NCI-H460 (cell line): Measurements from ENCODE around the gene FTMT. TPM values are rescaled to one million over a fixed set of nuclear protein-coding genes. Genes with fewer than 3 reads are reported as not detected.
A peak's percentile ranks its signal among the peaks of the same experiment; 100 is the strongest.
"Not testable (repeated sequence)": the region's sequence is repeated elsewhere in the genome, so short reads cannot be mapped to it uniquely, and the experiment has no call there.

Source experiments
- DNase-seq: peaks from one replicate; pipeline ENCODE4 v3.0.0-alpha.2; 2016; ENCODE audit warnings: low read depth; ENCODE audit errors: extremely low read depth
- polyA plus RNA-seq: library from polyadenylated mRNA; depleted of rRNA; stranded (reverse); fragments of >200 nt; gene quantifications from 2 replicates; pipeline ENCODE4 v1.2.3, GENCODE V29; 2014; cell fraction: nucleus; rRNA removed
- total RNA-seq: library from RNA; depleted of rRNA; stranded (reverse); fragments of >200 nt; shearing (Covaris generic); gene quantifications from 2 replicates; pipeline ENCODE4 v1.2.3, GENCODE V29; 2014; rRNA removed

The FTMT gene
- not detected in 2 replicates for total RNA-seq
- polyA plus RNA-seq: not detected in 2 replicates

DNA sequence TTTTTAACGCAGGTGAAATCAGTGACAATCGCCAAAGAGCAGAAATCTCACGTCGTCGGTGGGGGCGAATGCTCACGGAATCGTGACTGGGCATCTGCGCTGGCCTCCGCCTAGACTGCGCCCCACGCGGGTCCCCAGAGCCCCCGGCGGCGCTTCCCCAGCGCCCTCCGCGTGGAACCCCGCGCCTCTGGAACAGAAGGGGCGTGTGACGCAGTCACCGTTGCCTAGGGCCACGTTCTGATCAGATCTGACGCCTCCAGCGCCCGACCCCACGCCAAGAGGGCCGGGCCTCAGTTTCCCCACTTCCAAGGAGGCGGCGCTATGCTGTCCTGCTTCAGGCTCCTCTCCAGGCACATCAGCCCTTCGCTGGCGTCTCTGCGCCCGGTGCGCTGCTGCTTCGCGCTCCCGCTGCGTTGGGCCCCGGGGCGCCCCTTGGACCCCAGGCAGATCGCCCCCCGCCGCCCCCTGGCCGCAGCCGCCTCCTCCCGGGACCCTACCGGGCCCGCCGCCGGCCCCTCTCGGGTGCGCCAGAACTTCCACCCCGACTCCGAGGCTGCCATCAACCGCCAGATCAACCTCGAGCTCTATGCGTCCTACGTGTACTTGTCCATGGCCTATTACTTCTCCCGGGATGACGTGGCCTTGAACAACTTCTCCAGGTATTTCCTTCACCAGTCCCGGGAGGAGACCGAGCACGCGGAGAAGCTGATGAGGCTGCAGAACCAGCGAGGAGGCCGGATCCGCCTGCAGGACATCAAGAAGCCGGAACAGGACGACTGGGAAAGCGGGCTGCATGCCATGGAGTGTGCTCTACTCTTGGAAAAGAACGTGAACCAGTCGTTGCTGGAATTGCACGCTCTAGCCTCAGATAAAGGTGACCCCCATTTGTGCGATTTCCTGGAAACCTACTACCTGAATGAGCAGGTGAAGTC lies at the start of gene FTMT:
FTMT (plus strand) TSS at position 240 of the 932 bp plus-strand sequence; CDS start at position 322, 82 bp downstream.
- DNase-seq: no peak

DNA sequence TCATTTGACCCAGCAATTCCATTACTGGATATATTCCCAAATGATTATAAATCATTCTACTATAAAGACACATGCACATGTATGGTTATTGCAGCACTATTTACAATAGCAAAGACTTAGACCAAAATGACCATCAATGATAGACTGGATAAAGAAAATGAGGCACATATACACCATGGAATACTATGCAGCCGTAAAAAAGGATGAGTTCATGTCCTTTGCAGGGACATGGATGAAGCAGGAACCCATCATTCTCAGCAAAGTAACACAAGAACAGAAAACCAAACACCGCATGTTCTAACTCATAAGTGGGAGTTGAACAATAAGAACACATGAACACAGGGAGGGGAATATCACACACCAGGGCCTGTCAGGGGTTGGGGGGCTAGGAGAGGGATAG lies 46.4 kb upstream of the FTMT start:
- DNase-seq: not testable (repeated sequence)

DNA sequence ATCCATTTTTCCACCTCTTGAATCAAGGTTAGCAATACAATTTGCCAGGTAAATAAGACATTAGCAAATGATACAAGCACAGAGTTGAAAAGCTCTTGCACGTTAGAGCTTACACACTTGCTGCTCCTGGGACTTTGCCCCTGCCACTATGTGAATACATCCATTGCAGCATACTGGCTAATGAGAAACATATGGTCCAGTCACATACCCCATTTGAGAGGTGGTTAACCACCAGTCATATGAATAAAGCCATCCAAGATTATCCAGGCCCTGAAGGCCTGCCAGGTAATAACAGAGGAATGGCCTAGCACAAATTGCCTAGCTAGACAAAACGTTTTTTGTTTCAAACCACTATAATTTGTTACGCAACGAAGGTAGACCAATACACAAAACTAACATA lies 45.8 kb upstream of the FTMT start:
- no peak for DNase-seq

DNA sequence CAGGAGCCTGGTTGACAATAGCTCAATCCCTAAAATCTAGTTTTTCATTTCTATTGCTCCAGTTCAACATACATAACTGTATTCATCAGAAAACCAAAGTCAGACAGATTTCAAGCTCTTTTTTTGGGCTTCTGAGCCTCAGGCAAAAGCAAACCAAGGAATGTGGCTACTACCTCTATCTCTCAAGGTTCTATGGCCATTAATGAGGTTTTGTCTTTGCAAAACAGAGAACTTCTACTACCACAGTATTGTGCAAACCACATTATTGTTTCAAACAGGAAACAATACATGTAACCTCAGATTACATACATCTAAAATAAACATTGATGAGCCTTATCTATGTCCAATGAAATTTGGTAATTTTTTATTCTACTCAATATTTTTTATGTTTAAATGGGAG lies 35.5 kb upstream of the FTMT start:
- DNase-seq: no peak

DNA sequence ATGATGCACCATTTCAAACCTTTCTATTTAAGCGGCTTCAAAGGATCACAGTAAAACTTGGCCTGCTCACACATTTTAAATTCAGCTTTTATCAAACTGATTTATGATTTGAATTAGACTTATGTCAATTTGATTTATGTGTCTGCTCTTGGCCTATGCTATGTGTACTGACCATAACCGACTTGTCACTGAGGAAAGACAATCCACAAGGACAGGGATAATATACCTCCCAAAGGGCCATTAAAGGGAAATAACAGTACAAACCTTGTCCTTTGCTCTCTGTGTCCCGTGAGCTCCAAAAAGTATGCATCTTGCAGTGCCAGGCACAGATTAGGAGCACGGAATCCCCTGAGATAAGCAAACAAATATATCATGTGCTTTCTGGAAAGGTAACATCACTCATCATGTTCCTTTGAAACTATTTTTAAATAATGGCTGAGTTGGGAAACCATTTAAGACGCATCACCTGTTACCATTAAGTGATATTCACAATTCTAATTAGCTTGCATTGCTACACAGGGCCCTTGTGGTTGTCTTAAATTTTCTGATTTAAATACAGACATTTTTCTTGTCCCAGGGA lies 31.9 kb upstream of the FTMT start:
- no peak for DNase-seq

DNA sequence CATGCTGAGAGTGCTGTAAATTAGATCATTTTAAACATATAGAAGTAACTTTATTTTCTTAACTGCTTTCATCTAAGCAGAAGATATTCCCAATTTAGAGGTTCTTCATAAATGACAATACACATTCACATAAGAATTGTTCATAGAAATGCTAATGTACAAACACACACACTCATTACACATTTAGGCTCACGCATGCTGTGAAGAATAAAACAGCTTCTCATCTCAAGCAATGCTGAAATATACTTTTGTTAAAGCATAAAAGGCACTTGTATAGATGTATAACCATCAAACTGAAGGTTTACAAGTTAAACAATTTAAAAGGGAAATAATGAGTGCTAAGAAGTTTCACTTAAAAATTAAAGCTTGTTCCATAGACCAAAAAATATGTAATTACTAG lies 18.1 kb upstream of the FTMT start:
- DNase-seq: no peak

DNA sequence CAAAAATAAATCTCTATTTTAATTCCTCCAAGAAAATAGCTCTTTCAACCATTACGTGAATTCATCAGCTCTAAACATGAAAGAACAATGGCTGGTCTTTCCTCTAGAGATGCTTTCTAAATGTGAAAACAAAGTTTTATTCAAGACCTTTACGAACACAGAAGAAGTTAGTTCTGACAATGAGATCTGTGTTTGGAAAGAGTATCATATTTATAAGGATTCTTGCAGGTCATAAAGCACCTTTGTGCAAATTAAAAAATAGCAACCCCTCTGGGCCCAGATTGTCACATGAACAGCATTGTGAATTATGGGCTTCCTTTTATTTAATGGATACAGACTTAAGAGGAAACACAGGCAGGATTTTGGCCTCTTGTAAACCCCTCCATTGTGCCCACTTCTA lies 17.7 kb upstream of the FTMT start:
- no peak for DNase-seq

DNA sequence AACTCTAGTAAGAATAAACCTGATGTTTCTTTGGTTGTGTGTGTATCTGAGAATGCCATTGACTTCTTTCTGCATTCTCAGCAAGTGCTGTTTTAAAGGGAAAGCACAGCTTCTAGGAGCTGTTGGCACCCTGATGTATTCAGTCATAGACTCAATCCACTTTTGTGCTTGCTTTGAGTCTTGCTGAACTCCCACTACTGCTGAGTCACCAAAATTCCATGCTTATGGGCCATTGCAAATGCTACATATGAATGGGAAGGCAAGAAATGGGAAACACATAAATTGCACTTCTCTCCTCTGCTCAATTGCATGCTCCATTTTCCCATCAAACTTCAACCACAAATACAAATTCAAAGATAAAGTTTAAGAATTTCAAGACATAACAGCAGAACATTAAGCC lies 9.8 kb upstream of the FTMT start:
- DNase-seq: no peak

DNA sequence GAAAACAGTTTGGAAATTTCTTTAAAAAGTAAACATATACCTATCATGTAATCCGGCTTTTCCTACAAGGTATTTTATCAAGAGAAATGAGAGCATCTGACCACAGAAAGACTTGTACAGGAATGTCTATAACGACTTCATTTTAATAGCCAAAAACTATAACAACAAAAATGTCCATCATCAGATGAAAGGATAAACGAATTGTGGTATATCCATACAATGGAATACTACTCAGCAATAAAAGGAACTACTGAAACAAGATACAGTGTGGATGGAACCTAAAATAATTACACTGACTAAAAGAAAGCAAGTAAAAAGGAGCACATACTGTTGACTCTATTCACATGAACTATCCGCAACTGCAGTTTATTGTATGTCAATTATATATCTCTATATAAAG lies 1.4 kb upstream of the FTMT start:
- no peak for DNase-seq

DNA sequence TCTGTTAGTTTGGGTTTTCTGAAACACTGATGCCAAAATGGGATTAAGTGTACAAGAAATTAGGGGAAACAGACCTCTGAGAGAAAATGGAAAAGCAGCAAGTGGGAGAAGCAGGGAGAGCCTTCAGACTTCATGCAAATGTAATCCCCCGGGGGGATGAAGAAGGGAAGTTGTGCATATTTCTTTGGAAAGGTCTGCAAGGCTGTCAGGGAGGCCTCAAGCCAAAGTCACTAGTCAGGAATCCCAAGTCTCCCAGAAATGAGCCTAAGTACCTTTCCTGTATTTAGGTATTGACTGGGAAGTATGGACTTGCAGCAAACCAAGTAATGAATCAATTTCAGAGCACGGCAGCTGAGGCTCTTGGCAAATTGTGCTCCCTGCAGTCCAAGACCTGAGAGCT lies 2.2 kb downstream of the FTMT start:
- DNase-seq: no peak

DNA sequence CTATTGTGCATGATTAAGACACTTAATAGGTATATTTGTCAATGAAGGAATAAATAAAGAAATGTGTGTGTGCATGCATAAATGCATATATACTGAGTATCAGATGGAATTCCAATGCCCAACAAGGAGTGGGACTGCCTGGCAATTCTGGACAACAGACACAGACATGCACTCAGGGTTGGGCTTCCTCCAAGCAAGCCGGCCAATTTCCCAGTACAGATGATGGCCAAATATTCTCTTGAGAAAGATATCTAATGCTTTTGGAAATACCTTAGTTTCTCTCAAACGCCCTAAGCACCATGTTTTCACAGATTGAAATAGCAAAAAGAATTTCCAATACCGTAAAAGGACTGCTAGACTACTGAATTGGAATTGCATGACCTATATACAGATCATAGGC lies 11.1 kb downstream of the FTMT start:
- no peak for DNase-seq

DNA sequence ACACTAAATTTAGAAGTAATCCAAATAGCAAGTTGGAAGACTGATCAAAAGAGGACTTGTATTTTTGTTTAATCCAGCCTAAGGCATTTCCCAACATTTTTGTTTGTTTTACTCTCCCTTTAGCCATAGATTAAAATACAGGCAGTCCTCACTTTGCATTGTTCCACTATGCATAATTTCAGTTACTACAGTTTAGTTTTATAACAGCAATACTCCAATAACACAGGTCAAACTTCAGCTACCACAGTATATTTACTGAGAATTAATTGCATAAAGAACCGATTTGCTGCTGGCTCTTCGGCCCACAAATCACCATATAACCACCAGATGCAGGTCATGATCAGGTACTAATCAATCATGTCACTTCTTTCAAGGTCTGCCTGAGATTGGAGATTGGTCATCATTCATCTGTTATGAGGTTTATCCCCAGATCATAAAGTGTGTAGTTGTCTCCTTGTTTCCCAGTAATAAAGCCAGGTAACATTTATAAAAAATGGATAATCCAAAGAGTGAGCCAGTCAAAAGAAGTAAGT lies 12.1 kb downstream of the FTMT start:
- DNase-seq: no peak

DNA sequence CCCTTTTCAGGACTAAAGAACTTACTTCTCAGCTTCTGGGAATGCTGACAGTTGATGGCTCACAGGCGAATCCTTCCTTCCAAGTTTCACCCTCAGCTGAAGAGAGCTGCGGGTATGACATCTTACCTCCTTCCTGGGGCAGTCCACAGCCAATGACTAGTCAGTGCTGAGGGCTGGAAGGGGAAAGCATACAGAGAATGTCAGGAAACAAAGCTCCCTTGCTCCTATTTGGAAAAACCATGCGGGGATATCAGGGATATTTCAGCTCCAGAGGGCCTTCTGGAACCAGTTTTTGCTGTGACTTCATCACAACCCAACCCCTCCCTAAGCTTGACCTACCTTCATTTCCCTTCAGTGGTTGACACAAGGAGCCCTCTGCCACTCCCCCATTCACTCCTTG lies 15.7 kb downstream of the FTMT start:
- DNase-seq: no peak

DNA sequence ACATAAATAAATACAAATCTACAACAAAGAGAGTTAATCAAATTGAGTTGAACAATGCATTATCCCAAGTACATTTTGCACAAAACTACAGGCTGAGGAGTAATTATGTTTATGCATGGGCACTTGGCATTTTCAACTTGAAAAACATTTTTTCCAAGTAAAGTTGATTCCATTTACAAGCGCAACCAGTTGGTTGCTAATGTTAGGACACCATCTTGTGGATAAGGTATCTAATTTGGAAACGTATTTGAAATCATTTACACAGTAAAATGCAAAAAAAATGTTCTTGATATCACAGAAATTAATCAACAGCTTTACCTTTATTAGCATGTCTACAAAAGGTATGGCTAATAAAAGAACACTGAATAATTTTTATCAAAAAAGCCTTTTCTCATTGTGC lies 18.8 kb downstream of the FTMT start:
- peak; percentile 7 for DNase-seq

DNA sequence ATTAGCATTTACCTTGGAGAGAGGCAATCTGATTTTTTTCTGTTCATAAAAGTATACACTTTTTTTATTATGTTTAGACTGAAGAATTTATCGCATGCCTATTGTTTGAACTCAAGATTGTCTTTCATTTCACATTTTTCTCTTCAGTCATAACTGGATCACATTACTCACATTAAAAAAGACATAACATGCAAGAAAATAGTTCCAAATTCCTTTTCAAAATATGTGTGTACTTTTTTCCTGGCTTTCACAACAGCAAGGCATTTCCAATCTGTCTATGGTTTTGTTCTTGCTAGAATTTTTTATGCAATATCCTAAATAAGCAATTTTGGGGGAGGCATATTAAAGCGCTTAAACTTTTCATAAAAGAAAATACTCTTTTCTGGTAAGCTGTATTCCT lies 21.2 kb downstream of the FTMT start:
- no peak for DNase-seq

DNA sequence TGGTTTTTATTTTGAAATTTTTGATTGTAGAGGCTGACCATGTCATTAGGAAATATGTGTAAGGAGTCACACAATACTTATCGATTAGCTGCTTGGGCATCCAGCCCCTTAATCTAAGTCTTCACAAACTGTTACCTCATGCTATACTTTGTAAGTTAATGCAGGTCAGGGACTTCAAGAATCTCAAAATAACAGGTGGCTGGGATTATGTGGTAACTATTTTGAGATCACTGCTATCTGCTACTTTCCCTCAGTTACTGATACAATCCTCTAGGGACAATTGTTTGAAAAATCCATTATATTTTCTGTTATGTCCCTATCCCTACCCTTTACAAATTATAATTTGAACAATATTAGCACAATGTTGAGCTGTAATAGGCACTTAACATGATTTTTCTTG lies 21.7 kb downstream of the FTMT start:
- DNase-seq: no peak

DNA sequence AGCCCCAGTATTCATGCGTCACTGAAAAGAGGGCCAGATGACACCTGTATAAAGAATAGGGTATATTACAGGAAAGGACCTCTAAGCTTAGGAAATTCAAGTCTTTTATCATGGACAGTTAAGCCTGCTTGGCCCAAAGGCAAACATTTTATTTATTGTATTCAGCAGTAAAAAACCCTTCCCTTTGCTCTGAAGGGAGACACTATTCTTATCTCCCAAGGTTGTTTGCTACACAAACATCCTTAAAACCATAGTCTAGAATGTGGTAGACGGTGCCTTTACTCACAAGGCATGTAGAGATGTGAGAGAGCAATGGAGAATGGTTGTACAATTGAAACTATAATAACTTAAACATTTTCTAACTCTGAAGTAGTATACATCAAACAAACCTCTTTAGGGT lies 33.9 kb downstream of the FTMT start:
- no peak for DNase-seq

DNA sequence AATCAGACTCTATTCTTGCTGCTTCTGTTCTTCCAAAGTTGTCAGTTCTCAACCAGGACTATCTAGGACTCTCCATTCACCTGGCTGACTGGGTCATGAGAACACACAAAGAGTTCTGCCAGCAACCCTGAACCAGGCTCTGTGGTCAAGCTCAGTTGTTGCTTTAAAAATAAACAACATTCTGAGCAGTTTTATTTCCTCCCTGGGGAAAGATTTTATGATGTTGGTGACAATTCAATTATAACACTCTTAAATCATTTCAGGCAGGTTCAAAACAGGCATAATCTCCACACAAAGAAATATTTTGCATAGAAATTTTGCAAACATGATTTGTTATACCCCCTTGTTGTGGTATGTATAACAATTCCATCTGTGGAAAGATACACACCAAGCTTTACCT lies 36.0 kb downstream of the FTMT start:
- DNase-seq: no peak

DNA sequence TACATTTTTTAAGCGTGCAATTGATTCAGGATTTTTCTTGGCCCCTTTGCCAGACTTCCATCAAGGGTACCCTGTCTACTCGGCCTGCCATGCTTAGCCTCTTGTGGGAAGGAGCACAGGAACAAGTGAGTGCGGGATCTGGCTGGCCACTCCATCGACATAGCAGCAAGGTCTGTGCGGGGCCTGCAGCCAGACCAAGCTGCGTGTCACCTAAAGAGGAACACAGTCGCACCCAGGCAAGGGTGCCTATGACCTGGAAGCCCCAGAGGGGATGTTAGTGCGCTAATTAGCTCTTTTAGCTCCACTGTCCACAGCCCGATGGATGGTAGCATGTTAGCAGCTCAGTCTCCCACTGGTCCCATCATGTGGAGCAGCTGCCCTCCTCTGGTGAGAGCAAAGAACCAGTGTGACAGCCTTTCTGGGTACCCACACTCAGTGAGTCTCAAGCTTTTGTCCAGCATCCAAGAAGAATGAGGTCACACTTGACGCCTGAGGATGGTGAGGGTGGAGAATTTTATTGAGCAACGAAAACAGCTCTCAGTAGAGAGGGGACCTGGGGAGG lies 38.7 kb downstream of the FTMT start:
- no peak for DNase-seq

DNA sequence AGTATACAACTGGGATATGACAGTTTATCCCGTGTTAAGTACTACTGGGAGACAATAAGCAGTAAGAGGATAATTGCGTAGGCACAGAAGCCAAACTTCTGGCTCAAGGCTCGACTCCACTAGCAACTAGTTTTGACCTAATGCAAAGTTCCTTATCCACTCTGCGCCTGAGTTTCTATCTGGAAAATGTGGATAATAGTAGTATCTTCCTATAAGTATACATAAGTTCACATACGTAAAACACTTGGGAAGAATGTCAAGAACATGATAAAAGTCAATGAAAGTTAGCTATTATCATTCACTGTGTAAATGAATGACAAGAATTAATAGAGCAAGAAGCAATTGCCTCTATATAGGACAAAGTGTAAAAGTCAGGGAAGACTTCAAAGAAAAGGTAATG lies 45.7 kb downstream of the FTMT start:
- DNase-seq: no peak

DNA sequence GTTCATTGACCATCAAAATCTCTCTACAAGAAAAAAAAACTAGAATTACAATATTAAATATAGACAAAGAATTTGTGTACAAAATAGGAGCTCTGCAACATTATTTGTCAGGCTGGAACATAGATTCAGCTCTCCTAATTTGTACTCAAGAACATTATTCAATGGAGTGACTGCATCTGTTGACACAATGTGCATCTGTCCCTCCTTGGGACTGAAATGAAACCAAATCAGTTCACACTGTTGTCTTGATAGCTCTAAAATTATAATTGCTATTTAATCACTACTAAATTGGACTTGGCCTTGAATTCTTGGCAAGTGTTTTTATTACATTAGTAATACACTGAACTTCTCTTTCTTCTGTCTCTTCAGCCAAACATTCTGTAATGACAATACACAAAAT lies 47.7 kb downstream of the FTMT start:
- no peak for DNase-seq
